SK-N-SH (cell line): ENCODE results near the gene ARHGAP29. TPM values are rescaled to one million over a fixed set of nuclear protein-coding genes. Genes with fewer than 3 reads are reported as not detected.

Source experiments
- CTCF ChIA-PET: fragments of 300-600, 350-600 bp; formaldehyde crosslinking; extraction: SDS; loops from one replicate; lab custom pipeline; 2021; lab: Yijun Ruan, JAX
- POLR2A ChIA-PET: fragments of 350-600 bp; sonication (Branson Sonifier 250); formaldehyde crosslinking; extraction: SDS; loops from one replicate; lab custom pipeline; 2020; ENCODE audit warnings: antibody characterized with exemption, inconsistent platforms; lab: Yijun Ruan, JAX
- DNase-seq: peaks from one replicate; pipeline ENCODE4 v3.0.0; 2012
- H2AFZ ChIP-seq: fragments of 200-600 bp; sonication (generic); 2 replicates; pipeline ENCODE4 v1.8.1; 2016; ENCODE audit warnings: antibody characterized with exemption, mild to moderate bottlenecking, low read depth
- H3F3A ChIP-seq: fragments of 200-600 bp; sonication (generic); replicated peaks from 2 replicates; pipeline ENCODE3; 2016; ENCODE audit warnings: antibody characterized with exemption, mild to moderate bottlenecking; ENCODE audit not compliant: insufficient read depth
- H3K27ac ChIP-seq, 2 experiments: fragments of 200-500 bp in 1 of 2; fragments of 200-600 bp in 1 of 2; sonication (Bioruptor generic) in 1 of 2; sonication (generic), shearing (Covaris generic) in 1 of 2; 2 replicates each; pipeline versions ENCODE4 v1.5.1 to v1.6.1; 2014 to 2016; ENCODE audit warnings: low read depth in 2 of 2, inconsistent platforms in 1 of 2, low read length in 1 of 2, mild to moderate bottlenecking in 1 of 2, mixed read lengths in 1 of 2
- H3K27me3 ChIP-seq: fragments of 200-600 bp; sonication (generic), shearing (Covaris generic); 2 replicates; pipeline ENCODE4 v1.6.1; 2016; ENCODE audit warnings: mixed run types; ENCODE audit not compliant: insufficient read depth
- H3K36me3 ChIP-seq, 2 experiments: fragments of 200-500 bp in 1 of 2; fragments of 200-600 bp in 1 of 2; sonication (Bioruptor generic) in 1 of 2; sonication (generic) in 1 of 2; replicated peaks in 1 of 2; 2 replicates each; pipeline versions ENCODE3 to v1.5.1; 2014 to 2016; ENCODE audit warnings: low read length in 1 of 2, mild to moderate bottlenecking in 1 of 2; ENCODE audit not compliant: insufficient read depth in 2 of 2, control insufficient read depth in 1 of 2
- H3K4me1 ChIP-seq, 2 experiments: fragments of 200-500 bp in 1 of 2; fragments of 200-600 bp in 1 of 2; sonication (Bioruptor generic) in 1 of 2; sonication (generic), shearing (Covaris generic) in 1 of 2; 2 replicates each; pipeline versions ENCODE4 v1.5.1 to v1.6.1; 2014 to 2016; ENCODE audit warnings: low read depth in 1 of 2, low read length in 1 of 2, mixed run types in 1 of 2; ENCODE audit not compliant: insufficient read depth in 2 of 2, control insufficient read depth in 1 of 2
- H3K4me2 ChIP-seq: fragments of 200-600 bp; sonication (generic), shearing (Covaris generic); 2 replicates; pipeline ENCODE4 v1.6.1; 2017; ENCODE audit warnings: mixed run types
- H3K4me3 ChIP-seq, 2 experiments: fragments of 200-500 bp in 1 of 2; fragments of 200-600 bp in 1 of 2; sonication (Bioruptor generic) in 1 of 2; sonication (generic), shearing (Covaris generic) in 1 of 2; 2 replicates each; pipeline versions ENCODE4 v1.5.1 to v1.8.1; 2014 to 2016; ENCODE audit warnings: low read depth in 2 of 2, inconsistent platforms in 1 of 2, low read length in 1 of 2, mild to moderate bottlenecking in 1 of 2, mixed read lengths in 1 of 2, moderate library complexity in 1 of 2
- H3K79me2 ChIP-seq: fragments of 200-600 bp; sonication (generic); 2 replicates; pipeline ENCODE4 v1.8.1; 2017; ENCODE audit warnings: mild to moderate bottlenecking; ENCODE audit not compliant: insufficient read depth
- H3K9ac ChIP-seq: fragments of 200-600 bp; sonication (generic); 2 replicates; pipeline ENCODE4 v1.6.1; 2017; ENCODE audit warnings: mixed run types
- H3K9me2 ChIP-seq: fragments of 200-600 bp; sonication (generic); 2 replicates; pipeline ENCODE4 v1.6.1; 2017; ENCODE audit warnings: mixed run types
- H3K9me3 ChIP-seq: fragments of 200-600 bp; sonication (generic); 2 replicates; pipeline ENCODE4 v1.6.1; 2017; ENCODE audit warnings: mixed run types, mild to moderate bottlenecking, moderate library complexity
- H4K20me1 ChIP-seq: fragments of 200-600 bp; sonication (generic); 2 replicates; pipeline ENCODE4 v1.6.1; 2017; ENCODE audit warnings: mild to moderate bottlenecking, mixed run types; ENCODE audit not compliant: insufficient read depth
- CHD2 ChIP-seq: fragments of 150-350 bp; IDR thresholded peaks from 2 replicates; pipeline ENCODE4 v1.6.1; 2018; ENCODE audit warnings: low read length; ENCODE audit not compliant: partially characterized antibody
- EP300 ChIP-seq, 2 experiments: IDR thresholded peaks; 2 replicates each; pipeline versions ENCODE4 v1.4.0 to v1.6.1; 2012; ENCODE audit warnings: borderline replicate concordance in 1 of 2, low read depth in 1 of 2, low read length in 1 of 2
- FOSL2 ChIP-seq: IDR thresholded peaks from 2 replicates; pipeline ENCODE4 v1.4.0; 2012; ENCODE audit warnings: low read depth, mild to moderate bottlenecking, moderate library complexity, borderline replicate concordance
- MEF2A ChIP-seq: IDR thresholded peaks from 2 replicates; pipeline ENCODE4 v1.4.0; 2012; ENCODE audit warnings: low read depth, borderline replicate concordance
- RCOR1 ChIP-seq: fragments of 150-350 bp; IDR thresholded peaks from 2 replicates; pipeline ENCODE4 v1.6.1; 2017; ENCODE audit warnings: antibody characterized with exemption, low read length
- RXRA ChIP-seq: IDR thresholded peaks from 2 replicates; pipeline ENCODE4 v1.4.0; 2012; ENCODE audit warnings: low read depth, mild to moderate bottlenecking, borderline replicate concordance
- SMC3 ChIP-seq: IDR thresholded peaks from 2 replicates; pipeline ENCODE4 v1.6.1; 2012; ENCODE audit warnings: low read depth, low read length, improper control_type of control experiment
- TCF12 ChIP-seq: IDR thresholded peaks from 2 replicates; pipeline ENCODE4 v1.4.0; 2012
- YY1 ChIP-seq: IDR thresholded peaks from 2 replicates; pipeline ENCODE4 v1.4.0; 2012; ENCODE audit warnings: low read depth, mild to moderate bottlenecking
- WGBS: methylation state at CpG from one replicate; pipeline ENCODE4 v1.1.6; 2017; ENCODE audit warnings: low lambda C conversion rate; 5-methylcytosine and 5-hydroxymethylcytosine counted together
- polyA plus RNA-seq, 3 experiments: library from polyadenylated mRNA; depleted of rRNA; stranded (reverse); fragments of >200 nt; gene quantifications; 2 replicates each; pipeline ENCODE4 v1.2.3, GENCODE V29; 2012
- TF ChIP-seq, protein P1 (sequence below): fragments of 200-600 bp; sonication (generic); IDR thresholded peaks from 2 replicates; pipeline ENCODE4 v1.6.1; 2017; ENCODE audit warnings: antibody characterized with exemption, mild to moderate bottlenecking, moderate library complexity
- TF ChIP-seq, protein P2 (sequence below): fragments of 150-350 bp; IDR thresholded peaks from 2 replicates; pipeline ENCODE4 v1.6.1; 2016; ENCODE audit warnings: mild to moderate bottlenecking, low read depth, low read length
- TF ChIP-seq, protein P3 (sequence below): IDR thresholded peaks from 2 replicates; pipeline ENCODE4; 2012

The ARHGAP29 gene
- polyA plus RNA-seq, 1 of the 3 experiments (the other 2 are of a cell fraction) = 20.1 TPM

DNA sequence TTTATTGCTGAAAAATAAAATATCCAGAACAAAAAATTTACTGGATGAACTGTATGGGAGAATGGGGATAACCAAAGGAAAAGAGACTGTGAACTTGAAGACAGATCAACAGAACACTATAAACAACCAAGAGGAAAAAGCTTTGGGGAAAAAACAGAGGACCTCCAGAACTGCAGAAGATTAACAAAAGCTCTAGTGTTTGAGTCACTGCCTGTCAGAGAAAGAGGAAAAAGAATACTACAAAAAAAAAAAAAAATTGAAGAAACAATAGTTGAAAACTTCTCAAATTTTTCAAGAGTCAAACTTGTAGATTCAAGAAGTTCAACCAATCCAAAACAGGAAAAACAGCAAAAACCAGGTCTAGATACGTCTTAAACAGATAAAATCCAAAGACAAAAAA lies 44.3 kb downstream of the ARHGAP29 start:
- peaks cover 8% of the 10 kb centered on the region for H3K79me2 ChIP-seq
- no peak overlapping the region for H2AFZ ChIP-seq
- peaks cover 37 to 48% of the 10 kb centered on the region in 2 experiments for H3K36me3 ChIP-seq
- no peaks in the 10 kb centered on the region for H4K20me1 ChIP-seq
- peaks cover 6% of the 10 kb centered on the region for H3F3A ChIP-seq
- no peak for DNase-seq
- H3K4me1 ChIP-seq = no peaks in the 10 kb centered on the region; a peak in 1 of 4 replicates
- H3K4me2 ChIP-seq = no peak overlapping the region
- H3K27ac ChIP-seq = no peak overlapping the region
- 91% methylated on average over 1 of the region's 1 CpG for WGBS
- no peak for TF ChIP-seq RXRA
- no peak for TF ChIP-seq CHD2
- no peak for TF ChIP-seq FOSL2
- TF ChIP-seq SMC3 = no peak
- TF ChIP-seq YY1 = no peak
- TF ChIP-seq, protein P1, sequence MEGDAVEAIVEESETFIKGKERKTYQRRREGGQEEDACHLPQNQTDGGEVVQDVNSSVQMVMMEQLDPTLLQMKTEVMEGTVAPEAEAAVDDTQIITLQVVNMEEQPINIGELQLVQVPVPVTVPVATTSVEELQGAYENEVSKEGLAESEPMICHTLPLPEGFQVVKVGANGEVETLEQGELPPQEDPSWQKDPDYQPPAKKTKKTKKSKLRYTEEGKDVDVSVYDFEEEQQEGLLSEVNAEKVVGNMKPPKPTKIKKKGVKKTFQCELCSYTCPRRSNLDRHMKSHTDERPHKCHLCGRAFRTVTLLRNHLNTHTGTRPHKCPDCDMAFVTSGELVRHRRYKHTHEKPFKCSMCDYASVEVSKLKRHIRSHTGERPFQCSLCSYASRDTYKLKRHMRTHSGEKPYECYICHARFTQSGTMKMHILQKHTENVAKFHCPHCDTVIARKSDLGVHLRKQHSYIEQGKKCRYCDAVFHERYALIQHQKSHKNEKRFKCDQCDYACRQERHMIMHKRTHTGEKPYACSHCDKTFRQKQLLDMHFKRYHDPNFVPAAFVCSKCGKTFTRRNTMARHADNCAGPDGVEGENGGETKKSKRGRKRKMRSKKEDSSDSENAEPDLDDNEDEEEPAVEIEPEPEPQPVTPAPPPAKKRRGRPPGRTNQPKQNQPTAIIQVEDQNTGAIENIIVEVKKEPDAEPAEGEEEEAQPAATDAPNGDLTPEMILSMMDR = no peak
- TF ChIP-seq, protein P2, sequence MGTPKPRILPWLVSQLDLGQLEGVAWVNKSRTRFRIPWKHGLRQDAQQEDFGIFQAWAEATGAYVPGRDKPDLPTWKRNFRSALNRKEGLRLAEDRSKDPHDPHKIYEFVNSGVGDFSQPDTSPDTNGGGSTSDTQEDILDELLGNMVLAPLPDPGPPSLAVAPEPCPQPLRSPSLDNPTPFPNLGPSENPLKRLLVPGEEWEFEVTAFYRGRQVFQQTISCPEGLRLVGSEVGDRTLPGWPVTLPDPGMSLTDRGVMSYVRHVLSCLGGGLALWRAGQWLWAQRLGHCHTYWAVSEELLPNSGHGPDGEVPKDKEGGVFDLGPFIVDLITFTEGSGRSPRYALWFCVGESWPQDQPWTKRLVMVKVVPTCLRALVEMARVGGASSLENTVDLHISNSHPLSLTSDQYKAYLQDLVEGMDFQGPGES = no peak
- TF ChIP-seq TCF12 = no peak
- no peak for TF ChIP-seq RCOR1
- no peak for TF ChIP-seq EP300 (IDR thresholded peaks at IDR 0.05; ENCODE audit: borderline replicate concordance in 1 of 2, low read depth in 1 of 2, low read length in 1 of 2)
- no peak for TF ChIP-seq MEF2A
- TF ChIP-seq, protein P3, sequence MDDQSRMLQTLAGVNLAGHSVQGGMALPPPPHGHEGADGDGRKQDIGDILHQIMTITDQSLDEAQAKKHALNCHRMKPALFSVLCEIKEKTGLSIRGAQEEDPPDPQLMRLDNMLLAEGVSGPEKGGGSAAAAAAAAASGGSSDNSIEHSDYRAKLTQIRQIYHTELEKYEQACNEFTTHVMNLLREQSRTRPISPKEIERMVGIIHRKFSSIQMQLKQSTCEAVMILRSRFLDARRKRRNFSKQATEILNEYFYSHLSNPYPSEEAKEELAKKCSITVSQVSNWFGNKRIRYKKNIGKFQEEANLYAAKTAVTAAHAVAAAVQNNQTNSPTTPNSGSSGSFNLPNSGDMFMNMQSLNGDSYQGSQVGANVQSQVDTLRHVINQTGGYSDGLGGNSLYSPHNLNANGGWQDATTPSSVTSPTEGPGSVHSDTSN = no peak
- TF ChIP-seq, all 33 proteins: peak for 0
- no peaks in the 10 kb centered on the region for H3K9me2 ChIP-seq
- H3K4me3 ChIP-seq = no peak overlapping the region
- no peaks in the 10 kb centered on the region for H3K27me3 ChIP-seq
- no peaks in the 10 kb centered on the region for H3K9me3 ChIP-seq
- CTCF ChIA-PET = interaction anchor here (2.4 kb wide), 1 partner anchor 143 kb away, joined by 11 read pairs; no protein-coding TSS in a partner anchor
- H3K9ac ChIP-seq = no peak overlapping the region
- POLR2A ChIA-PET = no interaction called here

DNA sequence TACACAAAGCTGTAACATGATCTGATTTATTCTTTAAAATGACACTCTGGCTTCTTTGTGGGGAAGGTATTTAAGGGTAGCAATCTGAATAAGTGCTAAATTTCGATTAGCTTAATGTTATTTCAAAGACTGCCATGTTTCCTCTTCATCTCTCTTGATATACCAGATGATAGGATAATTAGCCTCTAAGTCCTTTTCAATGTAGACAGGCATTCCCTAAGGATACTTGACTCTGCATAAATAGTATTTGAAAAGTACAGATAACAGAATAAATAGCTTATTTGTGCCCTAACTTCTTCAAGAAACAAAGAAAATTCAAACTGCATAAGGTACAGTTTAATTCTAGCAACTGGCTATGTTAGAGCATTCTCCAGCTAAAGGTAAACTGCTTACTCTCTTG lies 46.2 kb downstream of the ARHGAP29 start:
- no peak for DNase-seq
- H3K4me1 ChIP-seq = no peaks in the 10 kb centered on the region
- H3K79me2 ChIP-seq = peaks cover 8% of the 10 kb centered on the region
- no peak overlapping the region for H3K27ac ChIP-seq
- H4K20me1 ChIP-seq = no peaks in the 10 kb centered on the region
- 61% methylated on average over 1 of the region's 1 CpG for WGBS
- no peaks in the 10 kb centered on the region for H3K27me3 ChIP-seq
- H2AFZ ChIP-seq = no peak overlapping the region
- no peak overlapping the region for H3K4me3 ChIP-seq
- no peak overlapping the region for H3K4me2 ChIP-seq
- no peaks in the 10 kb centered on the region for H3K9me3 ChIP-seq
- H3K9ac ChIP-seq = no peak overlapping the region
- no peaks in the 10 kb centered on the region for H3K9me2 ChIP-seq
- CTCF ChIA-PET = interaction anchor here (1.1 to 2.4 kb wide), 3 partner anchors 131 to 152 kb away, joined by 3 to 11 read pairs (median 6); no protein-coding TSS in a partner anchor
- TF ChIP-seq, protein P3 = no peak
- TF ChIP-seq EP300 (IDR thresholded peaks at IDR 0.05; ENCODE audit: borderline replicate concordance in 1 of 2, low read depth in 1 of 2, low read length in 1 of 2) = no peak
- POLR2A ChIA-PET = no interaction called here
- H3F3A ChIP-seq = no peaks in the 10 kb centered on the region
- peaks cover 48 to 64% of the 10 kb centered on the region in 2 experiments for H3K36me3 ChIP-seq
